Cardiac septum (tissue), 1 donor: ENCODE data around the gene VEGFD. TPM values are rescaled to one million over a fixed set of nuclear protein-coding genes. Genes with fewer than 3 reads are reported as not detected.

Experiments used
- DNase-seq: peaks from one replicate; pipeline ENCODE4 v3.0.0-alpha.2; 2020; ENCODE audit warnings: low spot score
- intact Hi-C: fragments of 100-400 bp; cut with DNase I; formaldehyde crosslinking; loops from one replicate; pipeline ENCODE4 v1.14.0; 2022
- total RNA-seq: library from RNA; stranded (reverse); fragmentation: NEBNext Ultra II Directional; extraction: Animal tissue kit (Norgen Biotek cat#: 25700); gene quantifications from one replicate; pipeline ENCODE4 v1.2.1, GENCODE V29; 2021
- donor health status: DM: no; HTN: no; CAD: no.

Gene VEGFD
- total RNA-seq, 1 donor from 2014 or later = 1.3 TPM

DNA sequence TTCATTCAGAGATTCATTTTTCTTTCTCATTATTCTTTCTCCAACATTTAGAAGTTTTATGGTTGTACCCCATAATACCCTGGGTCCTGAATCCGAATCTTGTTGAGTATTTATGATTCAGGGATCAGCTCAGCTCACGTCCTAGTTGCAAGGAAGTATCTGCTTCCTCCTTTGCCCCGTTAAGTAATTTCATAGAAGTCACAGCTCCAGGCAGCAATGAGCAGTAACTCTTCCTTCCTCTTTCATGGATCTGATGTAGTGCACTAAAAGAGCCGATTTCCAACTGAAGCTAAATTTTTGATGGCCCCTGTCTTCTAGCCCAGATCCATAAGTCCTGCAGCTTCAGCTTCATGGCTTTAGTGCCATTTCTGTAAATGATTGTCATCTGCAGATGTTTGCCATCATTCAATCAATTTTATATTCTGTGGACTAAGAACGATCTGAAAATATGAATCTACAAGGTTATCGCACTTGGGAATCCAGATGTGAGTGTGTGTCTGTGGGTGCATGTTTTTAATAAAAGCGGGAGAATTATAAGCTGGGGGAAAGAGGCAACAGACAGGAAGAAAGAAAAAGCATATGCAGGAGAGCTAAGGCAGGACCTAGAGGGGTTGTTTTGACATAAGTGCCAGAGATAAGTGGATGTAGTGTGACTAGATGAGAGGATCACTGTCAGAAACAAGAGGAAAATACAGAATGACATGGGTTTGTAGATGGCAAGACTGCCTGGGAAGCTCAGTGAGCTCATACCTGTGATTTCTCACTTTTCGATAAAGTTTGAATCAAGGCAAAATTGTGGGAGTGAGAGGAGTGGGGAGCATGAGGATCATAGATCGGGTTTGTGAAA is 17.5 kb downstream of the VEGFD start:
- intact Hi-C loops = no loop called here

DNA sequence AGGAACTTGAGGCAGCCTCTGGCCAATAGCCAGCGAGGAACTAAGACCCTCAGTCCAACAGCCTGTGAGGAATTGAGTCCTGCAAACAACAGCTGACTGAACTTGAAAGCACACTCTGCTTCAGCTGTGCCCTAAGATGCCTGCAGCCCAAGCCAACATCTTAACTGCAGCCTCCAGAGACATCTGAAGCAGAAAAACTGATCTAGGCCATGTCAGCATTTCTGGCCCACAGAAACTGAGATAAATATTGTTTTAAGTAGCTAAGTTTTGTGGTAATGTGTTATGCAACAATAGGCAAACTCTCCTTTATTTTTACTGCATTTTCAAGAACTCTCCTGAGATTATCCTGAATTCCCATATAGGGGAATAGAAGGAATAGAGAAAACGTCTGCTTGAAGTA is 24.5 kb downstream of the VEGFD start:
- intact Hi-C loops = no loop called here
- DNase-seq = no peak

More for the DNA sequence above, 17.5 kb downstream of the VEGFD start:
- DNase-seq = no peak

DNA sequence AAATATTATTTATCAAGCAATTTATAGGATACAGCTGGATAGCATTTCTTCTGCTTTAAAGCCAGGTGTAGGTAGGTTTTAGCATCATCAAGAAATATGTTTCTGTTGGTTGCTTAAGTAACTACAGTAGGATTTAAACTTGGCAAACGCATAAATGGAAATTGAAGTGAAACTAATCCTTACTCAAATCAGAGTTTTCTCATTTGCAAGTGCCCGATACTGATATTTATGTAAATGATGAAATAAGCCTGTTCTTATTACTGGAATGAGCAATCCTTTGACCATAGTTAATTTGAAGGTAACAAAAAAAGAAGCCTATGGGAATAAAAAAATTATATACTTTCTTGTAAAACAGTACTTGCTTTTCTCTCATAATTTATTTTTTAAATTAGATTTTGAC is 25.7 kb downstream of the VEGFD start:
- intact Hi-C loops = no loop called here
- no peak for DNase-seq

DNA sequence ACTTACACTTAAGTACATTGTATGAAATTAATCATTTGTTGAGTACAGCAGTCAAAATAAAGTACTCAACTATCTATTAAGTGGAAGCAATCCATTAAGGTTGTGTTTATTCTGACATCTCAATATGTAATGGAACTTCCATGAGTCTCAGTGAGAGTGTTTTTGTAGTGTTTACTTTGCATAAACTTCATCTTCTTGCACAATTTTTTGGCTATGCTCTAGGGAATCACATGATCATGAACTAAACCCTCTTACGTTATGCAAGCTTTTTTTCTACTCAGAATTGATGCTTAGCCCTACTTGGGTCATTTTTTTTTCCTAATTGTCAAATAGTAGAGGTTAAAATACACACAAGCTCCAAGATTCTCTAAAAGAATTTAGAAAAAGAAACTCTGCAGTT is 27.8 kb downstream of the VEGFD start:
- intact Hi-C loops = no loop called here
- no peak for DNase-seq

DNA sequence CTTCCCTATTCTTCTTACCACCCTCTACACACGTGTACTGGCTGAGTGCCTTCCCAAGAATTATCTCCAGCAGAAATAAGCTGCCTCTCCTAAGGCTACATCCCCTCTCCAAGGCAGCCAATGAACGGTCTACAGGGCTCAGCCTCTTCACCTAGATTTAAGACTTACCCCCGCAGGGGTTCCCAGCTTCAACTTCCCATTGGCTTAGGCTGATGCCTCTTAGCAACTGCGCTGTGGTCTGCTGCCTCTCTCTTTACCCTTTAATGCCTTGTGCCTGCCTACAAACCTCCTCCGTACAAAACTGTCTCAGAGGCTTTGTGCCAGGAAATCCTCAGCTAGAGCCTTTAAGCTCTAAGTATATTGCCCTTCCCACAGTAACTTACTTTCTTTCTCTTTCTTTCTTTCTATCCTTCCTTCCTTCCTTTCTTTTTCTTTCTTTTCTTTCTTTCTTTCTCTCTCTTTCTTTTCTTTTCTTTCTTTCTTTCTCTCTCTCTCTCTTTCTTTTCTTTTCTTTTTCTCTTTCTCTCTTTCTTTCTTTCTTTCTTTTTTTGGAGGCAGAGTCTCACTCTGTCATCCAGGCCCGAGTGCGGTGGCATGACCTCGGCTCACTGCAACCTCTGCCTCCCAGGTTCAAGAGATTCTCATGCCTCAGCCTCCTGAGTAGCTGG is 33.8 kb downstream of the VEGFD start:
- intact Hi-C loops = loop anchor here (2.0 kb wide), 1 partner anchor 118 kb away; no protein-coding TSS in a partner anchor
- DNase-seq = no peak

DNA sequence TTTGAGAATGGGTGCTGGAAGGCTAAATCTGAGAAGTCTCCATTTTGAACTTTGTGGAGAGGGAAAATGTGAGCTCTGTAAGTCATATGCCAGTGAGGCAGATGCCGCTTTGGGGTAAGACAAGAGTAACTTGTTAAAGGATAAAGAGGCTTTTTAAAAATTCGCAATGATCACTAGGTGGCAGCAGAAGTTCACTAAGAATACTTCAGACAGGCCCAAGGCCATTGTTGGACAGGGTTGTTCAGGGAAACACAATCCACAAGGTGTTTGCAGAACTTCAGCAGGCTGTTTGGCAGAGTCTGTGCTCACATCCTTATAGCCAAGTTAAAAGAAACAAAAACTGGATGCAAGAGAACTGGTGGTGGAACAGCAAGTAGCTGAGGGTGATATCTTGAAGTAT is 35.2 kb downstream of the VEGFD start:
- intact Hi-C loops = loop anchor here (10.0 kb wide), 1 partner anchor 216 kb away; no protein-coding TSS in a partner anchor
- DNase-seq = no peak

DNA sequence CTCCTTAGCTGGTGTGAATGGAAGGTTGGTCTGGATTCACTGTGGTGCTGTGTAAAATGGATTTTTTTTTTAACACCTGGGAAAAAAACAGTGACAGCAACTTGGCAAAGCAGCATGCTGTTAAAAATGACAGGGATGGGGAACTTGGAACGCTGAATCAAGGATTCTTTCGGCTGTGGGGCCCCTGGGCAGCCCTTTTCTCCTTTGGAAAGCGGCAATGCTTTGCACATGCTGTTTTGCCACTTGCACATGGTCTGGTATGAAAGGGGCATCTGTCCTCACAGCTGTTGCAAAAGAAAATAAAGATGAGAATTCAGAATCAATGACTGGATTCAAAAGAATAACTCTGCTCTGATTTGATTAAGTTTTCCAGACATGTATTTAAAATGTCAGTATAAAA is 38.2 kb downstream of the VEGFD start:
- DNase-seq = no peak

DNA sequence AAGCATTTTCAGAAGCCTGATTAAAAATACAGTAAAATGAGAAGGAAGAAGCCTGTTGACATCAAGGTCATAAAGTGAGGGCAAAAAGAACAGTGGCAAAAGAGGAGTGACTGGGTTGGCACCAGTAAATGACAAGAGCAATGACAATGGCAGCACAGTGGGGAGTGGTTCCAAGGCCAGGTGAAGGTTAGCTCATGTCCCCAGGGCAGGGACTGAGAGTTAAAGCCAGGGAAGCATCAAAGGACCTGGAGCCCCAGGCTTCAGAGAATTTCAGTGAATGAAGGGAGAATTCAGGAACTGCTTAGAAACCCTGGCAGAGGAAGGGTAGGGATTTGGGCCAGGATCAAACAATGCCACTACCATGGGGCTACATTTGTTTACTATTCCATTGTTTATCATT is 40.1 kb downstream of the VEGFD start:
- intact Hi-C loops = loop anchor here (10.0 kb wide), 1 partner anchor 221 kb away; no protein-coding TSS in a partner anchor
- no peak for DNase-seq

More for the DNA sequence above, 38.2 kb downstream of the VEGFD start:
- intact Hi-C loops = loop anchor here (10.0 kb wide), 1 partner anchor 219 kb away; no protein-coding TSS in a partner anchor

DNA sequence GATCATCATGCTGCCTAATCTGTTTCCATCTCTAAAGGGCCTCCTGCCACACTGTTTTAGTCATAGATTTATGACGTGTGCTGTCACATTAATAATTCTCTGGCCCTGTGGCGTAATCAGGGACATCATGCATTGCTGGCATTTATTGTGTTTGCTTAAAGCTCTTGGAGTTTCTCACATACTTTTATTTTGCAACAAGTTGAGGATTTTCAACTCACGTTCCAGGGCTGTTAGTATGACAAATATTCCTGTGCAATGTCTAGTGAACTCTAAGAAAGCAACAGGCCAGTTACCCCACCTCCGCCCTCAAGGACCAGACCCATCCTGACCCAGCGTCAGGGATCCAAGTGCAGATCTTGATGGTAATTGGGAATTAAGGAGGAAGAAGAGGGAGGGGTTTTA is 41.1 kb downstream of the VEGFD start:
- intact Hi-C loops = loop anchor here (10.0 kb wide), 1 partner anchor 222 kb away; no protein-coding TSS in a partner anchor

DNA sequence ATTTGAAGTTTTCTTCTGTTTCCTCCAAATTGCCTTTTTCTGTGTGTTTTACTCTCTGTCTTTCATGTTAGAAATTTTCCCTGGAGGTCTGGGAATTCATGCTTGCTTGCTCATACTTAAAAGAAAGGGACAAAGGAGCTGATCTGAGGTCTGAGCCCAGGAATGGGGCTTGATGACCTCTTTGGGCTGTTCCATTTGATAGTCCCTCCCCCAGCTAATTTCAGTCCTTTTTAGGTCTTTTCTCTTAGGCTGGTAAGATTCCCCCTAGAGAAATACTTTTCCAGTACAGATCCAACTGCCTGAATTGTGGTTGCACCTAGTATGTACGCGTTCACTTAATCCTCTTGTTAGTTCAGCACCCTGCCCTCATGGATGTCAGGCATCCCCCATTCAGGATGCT is 43.3 kb downstream of the VEGFD start:
- no peak for DNase-seq
- intact Hi-C loops = loop anchor here (10.0 kb wide), 1 partner anchor 224 kb away; no protein-coding TSS in a partner anchor

More for the DNA sequence above, 41.1 kb downstream of the VEGFD start:
- no peak for DNase-seq

DNA sequence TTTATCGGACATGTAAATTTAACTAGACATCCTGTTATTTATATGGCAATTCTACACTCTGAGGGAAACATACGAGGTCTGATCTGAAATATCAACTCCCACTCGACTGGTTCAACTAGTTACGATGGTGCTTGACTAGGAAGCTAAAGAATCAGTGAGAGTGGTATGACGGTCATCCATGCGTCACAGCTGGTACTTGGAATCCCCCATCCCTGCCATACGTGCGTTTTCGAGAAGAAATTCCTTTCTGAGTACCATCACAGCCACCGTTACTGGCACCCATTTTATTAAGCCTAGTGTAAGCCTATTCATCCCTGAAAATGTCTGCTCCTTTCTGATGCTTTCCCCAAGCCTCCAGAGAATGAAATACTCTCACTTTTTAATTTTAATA is 48.2 kb downstream of the VEGFD start:
- intact Hi-C loops = loop anchor here (5.0 kb wide), 1 partner anchor 34 kb away; no protein-coding TSS in a partner anchor
- no peak for DNase-seq

DNA sequence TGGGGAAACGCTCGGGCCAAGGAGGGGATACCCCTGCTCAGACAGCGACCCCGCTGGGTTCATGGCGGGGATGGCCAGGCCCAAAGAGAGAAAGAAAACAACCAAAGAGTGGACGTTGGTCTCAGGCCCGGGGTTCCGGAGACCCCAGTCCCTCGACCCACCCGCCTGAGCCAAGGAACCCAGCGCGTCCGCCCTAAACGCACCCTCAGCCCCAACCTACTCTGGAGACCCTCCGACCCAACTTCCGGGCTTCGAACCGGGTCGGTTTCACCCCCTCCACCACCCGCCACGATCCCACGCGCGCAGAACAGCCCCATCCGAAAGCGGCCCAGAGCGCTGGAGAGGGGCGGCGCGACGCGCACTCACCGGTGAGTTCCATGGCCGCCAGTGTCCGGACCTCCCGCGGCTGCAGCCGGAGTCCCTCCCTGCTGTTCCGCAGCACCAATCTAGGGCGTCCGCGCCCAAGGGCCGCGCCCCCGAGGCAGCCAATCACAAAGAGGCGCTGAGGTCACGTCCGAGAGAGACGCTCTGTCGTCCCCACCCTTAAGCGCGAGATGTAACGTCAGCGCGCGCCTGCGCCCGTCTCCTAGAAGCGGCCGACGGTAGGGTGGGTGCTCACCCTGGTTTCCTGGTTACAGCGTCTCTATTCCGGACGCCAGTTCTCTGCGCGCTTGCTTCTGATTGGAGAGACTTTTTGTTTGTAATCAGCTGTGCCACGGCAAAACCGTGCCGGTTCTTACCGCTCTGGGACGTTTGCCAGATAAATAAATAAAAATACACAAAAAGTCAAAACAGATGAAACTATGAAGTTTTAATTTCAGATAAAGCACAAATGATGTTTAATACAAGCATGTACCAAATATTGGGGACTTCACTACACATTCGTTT is 48.8 kb downstream of the VEGFD start, which contains the start of gene PIGA:
Gene PIGA (minus strand): TSS at position 389 of the 888 bp plus-strand sequence. CDS start 3,593 bp downstream, outside the sequence.
- intact Hi-C loops = loop anchor here (5.0 kb wide), 1 partner anchor 33 kb away; no protein-coding TSS in a partner anchor
- DNase-seq = peak; percentile 97

DNA sequence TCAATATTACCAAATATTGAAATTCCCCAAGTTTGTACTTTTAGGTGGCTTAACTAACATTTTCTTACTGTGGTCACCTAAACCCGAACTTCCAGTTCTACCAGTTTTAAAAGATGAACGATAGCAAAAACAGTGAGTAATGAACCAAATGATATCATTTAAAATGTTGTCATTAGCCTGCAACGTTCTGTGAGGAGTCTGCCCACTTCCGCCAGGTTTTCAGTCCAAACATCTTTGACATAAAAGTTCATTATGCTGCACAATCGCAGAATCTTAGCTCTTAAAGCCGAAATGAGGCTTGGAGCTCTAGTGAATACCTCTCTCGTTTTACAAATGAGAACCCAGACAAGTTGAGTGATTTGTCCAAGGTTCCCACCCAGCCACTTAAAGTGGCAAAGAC is 49.7 kb downstream of the VEGFD start:
- intact Hi-C loops = no loop called here

DNA sequence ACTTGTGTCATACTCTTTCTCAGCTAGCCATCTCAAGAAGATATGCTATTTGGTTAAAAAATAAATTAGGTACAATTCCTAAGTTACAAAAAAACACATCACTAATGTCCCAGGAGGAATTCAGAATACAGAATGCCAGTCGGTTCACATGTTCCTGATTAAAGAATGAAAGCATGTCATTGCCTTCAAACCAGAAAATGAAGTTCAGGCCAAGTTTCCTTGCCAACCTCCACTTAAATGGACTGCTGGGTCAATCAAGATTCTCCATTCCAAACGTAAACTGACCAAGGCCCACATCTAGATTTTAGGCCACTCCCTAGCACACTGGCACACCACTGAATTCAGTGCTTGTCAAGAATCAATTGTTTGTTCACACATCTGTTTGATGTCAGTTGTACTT is 55.4 kb downstream of the VEGFD start:
- DNase-seq = no peak
- intact Hi-C loops = no loop called here

More for the DNA sequence above, 49.7 kb downstream of the VEGFD start:
- DNase-seq = no peak

DNA sequence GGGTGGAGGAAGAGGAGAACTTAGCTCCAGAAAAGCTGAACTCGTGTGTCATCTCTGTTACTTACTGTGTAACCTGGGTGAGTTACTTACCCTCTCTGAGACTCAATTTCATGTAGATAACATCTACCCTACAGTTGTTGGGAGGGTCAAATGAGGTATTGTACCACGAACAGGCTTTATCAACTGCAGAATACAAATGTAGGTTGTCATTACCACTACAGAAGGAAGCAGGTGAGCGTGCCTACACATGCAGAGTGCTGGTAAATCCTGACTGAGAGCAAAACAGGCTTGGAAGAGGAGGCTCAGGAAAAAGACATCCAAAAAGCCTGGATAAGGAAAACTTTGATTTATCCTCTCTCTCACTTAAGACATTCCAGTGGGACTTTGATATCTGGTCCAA is 56.1 kb downstream of the VEGFD start:
- intact Hi-C loops = no loop called here
- no peak for DNase-seq

DNA sequence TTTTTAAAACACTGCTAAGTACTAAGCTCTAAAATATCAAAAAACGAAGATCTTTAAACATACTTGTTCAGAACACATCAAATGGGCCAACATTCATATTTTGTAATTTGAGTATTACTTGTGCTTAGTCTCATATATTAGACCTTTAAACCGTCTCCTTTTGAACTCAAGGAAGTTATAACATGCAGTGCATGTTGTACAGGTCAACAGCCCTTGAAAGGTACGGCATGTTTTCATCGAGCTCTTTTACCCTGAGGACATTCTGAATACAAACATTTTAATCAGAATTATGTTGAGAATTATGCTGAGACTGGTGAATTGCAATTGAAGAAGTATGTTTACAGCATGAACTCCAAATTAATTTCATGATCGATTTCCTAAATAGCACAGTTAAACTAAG is 61.7 kb downstream of the VEGFD start:
- no peak for DNase-seq
- intact Hi-C loops = no loop called here

DNA sequence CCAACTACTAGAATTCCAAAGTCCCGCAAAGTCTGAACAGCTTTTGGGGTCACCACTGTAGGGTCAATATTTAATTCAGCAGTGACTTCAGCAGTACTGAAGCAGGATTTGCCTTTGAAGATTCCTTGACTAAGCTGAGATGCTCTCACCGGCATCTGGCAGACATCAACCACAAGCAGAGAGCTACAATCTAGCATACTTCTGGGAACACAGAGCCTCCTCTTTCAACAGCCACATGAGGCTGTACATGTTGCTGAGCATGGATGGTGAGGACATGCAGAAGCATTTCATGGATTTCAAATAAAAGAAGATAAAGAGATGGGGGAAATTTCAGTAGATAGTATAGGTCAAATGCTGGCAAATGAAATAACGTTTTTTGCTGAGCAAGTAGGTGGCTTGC is 62.1 kb downstream of the VEGFD start:
- DNase-seq = no peak
- intact Hi-C loops = no loop called here

DNA sequence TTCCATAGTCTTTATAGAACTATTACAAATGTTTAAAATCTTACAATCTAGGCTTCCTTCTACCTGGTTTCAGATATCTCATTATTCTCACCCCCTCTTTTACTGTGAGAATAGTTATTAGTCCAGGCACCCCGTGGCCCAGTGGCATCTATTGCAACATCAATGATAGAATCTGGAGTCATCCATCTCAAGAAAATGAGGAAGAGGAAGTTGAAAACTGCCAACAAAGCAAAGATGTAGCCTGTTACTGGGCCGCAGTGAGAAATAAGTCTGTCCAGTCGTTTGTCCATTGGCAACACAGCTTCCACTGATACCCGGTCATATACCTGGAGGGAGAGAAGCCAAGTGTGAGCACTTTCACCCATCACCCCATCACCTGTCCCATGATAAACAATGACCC is 62.8 kb downstream of the VEGFD start:
- intact Hi-C loops = no loop called here
- DNase-seq = no peak

DNA sequence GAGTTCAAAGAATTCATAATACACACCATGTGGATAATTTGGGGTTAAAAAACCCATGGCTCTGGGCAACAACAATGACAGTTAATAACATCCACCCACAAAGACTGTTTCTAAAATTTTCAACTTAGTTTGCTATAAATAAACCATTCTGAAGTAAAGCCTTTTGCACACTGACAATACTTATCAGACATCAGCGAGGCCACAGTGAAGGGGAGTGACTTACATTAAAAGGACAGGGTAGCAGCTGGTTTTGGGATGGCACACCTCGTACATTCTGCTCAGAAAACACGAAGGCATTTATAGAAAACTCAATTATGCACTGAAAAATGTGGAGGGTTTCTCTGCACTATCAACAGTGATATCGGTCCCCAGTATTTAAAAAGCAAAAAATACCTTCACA is 63.9 kb downstream of the VEGFD start:
- intact Hi-C loops = no loop called here

More for the DNA sequence above, 63.9 kb downstream of the VEGFD start:
- DNase-seq = no peak
